ENCODE results near the gene TRMU. TPM values are rescaled to one million over a fixed set of nuclear protein-coding genes. Genes with fewer than 3 reads are reported as not detected.
A peak's percentile ranks its signal among the peaks of the same experiment; 100 is the strongest.

The TRMU gene
- 17.5 TPM for total RNA-seq

DNA sequence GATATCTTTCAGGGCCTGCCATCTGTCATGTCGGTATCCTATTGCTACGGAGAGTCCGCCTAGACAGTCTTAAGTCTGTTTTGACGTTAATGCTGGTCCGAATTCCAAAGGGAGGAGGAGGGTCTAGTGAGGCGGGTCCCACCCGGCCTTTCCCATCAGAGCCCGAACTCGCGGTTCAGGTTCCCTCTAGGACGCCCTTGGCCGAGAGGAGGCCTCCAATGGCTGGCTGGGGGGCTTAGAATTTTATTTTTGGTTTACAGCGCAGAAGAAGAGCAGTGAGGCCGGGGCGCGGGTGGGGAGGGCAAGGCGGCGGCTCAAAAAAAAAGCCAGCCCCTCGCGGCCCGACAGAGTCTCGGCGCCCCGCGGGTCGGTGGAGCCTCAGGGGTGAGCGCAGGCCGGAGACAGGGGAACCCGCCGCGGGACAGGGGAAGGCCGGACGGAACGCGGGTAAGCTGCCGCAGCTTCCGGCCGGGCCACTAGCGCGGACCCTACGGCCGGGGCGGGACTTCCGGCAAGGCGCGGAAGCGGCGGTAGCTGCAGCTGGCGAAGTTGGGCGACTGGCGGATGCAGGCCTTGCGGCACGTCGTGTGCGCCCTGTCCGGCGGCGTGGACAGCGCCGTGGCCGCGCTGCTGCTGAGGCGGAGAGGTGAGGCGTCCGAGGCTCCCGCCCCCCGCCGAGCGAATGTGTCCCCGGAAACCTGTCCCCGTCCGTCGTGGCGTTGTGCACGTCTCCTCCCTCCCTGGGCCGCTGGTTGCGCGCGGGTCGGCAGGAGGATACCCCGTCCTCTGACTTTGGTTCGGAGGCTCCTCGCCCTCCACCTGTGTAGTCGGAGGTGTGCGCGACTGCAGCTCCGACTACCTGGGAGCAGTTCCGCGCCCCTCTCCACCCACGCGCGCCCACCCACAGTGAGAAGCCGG is at the start of gene TRMU:
TSS of gene TRMU (plus strand) at position 514 of the 918 bp plus-strand sequence. CDS start at position 565, 51 bp downstream.
- DNase-seq (ENCODE audit: low spot score in 2 of 2) (peak; percentile 95), FAIRE-seq (no peak)

GRCh38 chr22:46286006-46286405 is 49.5 kb upstream of the TRMU start:
- DNase-seq (ENCODE audit: low spot score in 2 of 2) (no peak), FAIRE-seq (no peak)

DNA sequence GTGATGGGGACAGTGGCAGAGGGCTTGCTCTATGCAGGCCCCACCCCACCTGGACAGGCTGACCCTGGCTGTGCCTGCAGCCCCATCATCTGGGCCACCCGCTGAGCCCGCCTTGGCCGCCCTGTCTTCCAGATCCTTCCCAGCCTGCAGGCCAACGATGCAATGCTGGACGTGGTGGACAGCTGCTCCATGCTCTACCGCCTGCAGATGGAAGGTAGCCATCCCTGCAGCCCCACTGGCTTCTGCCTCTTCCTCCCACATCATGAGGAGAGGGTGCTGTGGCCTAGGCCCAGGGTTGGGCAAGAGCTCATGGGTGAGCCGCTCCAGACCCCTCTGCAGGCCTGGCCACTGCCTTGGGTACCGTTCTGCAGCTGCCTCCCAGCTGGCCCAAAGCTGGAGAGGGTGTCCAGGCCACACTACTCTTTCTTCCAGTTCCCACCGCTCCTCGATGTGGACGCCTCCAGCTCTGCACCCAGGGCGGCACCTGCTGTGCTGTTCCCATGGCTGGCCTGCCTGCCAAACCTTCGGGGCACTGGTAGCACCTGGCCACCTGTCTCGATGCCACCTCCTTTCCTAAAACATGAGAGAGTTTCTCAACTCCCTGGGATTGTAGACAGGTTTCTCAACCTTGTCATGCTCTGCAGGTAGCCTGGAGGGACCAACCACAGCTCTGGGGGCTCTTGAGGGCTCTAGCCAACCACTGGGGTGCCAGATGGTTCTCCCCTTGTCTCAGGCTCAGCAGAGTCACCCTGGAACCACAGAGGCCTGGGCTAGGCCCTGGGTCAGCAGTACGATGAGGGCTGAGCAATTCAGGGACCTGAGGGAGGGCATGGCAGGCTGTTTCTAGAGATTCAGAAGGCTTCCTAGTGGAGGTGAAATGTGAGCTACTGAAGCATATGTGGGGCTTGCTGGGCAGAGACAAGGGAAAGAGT is 48.3 kb upstream of the TRMU start:
- no peak for FAIRE-seq
- DNase-seq (ENCODE audit: low spot score in 2 of 2): no peak

DNA sequence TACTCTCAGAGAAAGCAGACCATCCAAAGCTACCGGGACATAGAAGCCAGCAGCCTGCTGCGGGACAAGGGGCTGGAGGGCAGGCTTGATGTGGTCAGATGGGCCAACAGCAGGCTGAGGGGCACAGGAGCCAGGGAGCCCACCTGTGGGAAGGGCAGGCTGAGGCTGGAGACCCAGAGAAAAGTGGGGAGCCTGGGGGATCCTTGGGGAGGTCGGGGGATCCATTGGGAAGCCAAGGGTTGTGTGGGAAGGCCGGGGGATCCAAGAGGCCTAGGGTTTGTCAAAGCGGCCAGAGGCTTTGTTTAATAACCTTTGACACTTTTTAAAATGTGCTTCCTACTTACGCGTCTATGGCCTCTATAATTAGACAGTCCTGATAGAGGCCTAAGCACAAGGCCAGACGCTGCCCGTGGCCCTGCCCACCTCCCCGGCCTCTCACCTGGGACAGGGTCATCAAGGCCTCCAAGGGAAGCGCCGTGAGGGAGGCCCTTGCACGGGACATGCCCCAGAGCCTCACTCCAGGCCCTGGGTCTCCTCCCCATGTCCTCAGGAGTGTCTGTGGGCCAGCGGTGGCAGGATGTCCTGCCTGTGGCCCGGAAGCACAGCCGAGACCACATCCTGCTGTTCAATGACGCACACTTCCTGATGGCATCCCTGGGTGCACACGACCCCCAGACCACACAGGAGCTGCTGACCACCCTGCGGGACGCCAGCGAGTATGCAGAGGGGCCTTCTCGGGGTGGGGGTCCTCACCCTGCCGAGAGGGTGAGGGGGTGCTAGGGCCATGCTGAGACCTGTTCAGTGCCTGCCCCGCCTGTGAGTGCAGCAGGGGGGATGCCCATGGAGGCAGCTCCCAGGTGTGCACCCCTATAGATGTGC is 47.4 kb upstream of the TRMU start:
- FAIRE-seq (no peak), DNase-seq (ENCODE audit: low spot score in 2 of 2) (peak in 1 of 2 donors; percentile 24)

GRCh38 chr22:46288846-46289243 is 46.7 kb upstream of the TRMU start:
- no peak for DNase-seq (ENCODE audit: low spot score in 2 of 2)
- no peak for FAIRE-seq

DNA sequence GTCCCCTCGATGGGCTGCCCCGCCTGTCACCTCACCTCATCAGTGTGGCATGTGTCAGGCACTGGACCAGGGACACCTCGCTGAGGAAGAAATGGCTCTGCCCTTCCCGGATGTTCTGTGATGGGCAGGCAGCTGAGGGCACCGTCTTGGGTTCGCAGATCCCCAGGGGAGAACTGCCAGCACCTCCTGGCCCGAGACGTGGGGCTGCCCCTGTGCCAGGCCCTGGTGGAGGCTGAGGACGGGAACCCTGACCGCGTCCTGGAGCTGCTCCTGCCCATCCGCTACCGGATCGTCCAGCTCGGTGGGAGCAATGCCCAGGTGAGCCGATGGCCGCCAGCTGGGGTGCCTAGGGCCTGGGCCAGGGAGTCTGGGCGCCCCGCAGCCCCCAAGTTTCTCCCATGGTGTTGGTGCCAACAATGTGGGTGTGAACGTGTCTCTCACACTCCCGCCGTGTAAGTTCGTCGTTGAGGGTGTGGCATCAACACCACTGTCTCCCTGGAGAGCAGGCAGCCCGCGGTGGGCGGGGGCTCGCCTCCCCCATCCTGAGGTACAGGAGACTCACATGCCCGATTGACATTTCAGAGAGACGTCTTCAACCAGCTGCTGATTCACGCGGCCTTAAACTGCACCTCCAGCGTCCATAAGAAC is 46.1 kb upstream of the TRMU start:
- no peak for DNase-seq (ENCODE audit: low spot score in 2 of 2)
- FAIRE-seq: no peak

GRCh38 chr22:46290121-46290842 is 45.2 kb upstream of the TRMU start:
- no peak for FAIRE-seq
- no peak for DNase-seq (ENCODE audit: low spot score in 2 of 2)

DNA sequence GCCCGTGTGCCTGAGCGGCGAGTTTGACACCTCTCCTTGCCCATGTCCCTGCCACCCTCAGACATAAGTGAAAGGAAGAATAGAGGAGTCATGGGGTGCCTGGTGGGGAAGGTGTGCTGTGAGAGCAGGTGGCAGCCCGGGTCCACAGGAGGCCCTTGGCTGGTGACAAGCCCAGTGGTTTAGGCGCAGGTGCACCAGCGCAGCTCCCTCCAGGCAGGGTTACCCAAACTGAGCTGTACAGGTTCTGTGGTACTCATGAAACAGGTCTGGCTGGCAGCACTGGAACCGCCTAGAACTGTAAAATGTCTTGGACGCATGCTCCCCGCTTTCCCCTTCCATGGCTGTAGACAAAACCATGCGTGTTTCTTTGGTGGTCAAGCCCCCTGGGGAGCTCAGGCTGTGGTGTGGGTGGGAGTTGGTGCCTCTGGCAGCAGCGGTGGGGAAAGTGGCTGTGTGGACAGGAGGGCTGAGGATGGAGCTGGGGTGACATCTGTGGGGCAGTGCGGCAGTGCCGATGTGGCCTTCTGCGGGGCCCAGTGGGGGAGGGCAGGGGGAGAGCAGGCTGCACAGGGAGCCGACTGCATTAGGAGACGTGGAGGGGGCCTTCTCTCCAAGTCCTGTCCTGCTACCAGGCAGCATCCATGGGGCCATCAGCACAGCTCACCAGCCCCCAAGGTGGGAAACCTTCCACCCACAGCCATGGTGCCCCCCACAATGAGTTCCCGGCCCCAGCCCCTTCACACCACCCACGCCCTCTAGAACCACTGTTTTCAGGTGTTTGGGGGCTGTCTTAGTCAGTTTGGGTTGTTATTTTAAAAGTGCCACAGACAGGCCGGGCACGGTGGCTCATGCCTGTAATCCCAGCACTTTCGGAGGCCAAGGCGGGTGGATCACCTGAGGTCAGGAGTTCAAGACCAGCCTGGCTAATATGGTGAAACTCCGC is 44.4 kb upstream of the TRMU start:
- FAIRE-seq (no peak), DNase-seq (ENCODE audit: low spot score in 2 of 2) (no peak)

DNA sequence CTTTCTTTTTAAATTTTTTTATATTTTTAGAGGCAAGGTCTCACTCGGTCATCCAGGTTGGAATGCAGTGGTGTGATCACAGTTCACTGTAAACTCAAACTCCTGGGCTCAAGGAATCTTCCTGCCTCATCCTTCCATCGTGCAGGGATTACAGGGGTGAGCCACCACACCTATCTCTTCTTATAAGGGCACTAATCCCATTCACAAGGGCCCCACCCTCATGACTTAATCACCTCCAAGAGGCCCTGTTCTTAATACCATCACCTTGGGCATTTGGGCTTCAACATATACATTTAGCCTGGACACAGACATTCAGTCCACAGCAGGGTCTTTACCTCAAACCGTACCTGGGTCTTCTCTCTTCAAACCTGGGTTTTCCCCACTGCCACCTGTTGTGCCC is 43.3 kb upstream of the TRMU start:
- FAIRE-seq: no peak
- DNase-seq (ENCODE audit: low spot score in 2 of 2): no peak

DNA sequence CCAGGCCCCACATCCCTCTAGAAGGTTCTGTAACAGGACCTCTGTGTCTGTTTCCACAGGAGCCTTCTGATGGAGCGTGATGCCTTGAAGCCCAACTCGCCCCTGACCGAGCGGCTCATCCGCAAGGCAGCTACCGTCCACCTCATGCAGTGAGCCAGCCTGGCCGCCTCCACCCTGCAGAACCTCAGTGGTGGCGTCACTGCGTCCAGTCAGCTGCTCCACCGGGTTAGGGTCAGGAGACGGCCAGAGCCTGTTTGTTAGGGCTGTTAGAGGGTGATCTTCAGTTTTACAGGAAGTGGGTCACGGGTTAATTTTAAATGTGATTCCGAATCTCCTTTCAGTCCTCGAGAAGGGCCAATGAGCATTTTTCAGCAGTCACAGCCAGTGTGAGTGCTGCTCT is 42.8 kb upstream of the TRMU start:
- no peak for FAIRE-seq
- no peak for DNase-seq (ENCODE audit: low spot score in 2 of 2)

DNA sequence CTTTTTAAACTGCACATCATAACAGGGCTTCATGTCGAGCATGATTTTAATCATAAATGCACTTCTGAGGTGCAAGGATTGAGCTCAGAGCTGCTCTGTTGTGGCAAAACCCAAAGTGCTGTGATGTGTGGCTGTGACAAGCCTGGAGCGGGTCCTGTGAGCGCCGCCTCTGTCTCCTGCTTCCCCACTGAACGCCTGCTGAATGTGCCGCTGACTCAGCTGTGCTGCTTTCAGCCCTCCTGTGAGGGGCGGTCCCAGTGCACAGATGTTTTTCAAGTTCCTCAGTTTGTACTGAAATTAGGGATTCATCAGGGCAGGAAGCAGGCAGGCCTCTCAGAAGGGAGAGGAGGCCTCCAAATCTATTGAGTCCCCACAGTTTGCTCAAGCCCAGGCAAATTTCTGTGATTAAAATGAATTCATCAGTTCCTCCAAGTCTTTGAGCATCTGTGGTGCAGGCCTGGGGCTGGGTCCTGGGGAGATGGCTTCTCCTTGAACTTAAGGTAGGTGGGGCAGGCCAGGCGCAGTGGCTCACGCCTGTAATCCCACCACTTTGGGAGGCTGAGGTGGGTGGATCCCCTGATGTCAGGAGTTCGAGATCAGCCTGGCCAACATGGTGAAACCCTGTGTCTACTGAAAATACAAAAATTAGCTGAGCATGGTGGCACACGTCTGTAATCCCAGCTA is 41.8 kb upstream of the TRMU start:
- DNase-seq (ENCODE audit: low spot score in 2 of 2): peak; percentile 57 to 64
- FAIRE-seq: no peak

DNA sequence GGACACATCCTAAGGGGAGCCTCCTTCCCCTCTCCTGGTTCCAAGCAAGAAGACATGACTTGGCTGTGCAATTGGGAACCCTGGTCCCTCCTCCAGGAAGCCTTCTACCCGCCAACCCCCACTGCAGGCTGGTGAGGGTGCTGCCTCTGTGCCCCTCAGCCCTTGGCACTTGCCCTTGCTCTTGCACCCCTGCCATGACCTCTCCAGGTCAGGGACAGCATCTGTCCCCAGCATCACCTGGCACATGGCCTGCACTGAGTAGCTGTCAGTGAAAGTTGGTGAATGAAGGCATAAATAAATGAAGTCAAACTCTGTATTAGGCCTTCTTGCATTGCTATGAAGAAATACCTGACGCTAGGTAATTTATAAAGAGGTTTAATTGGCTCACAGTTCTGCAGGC is 40.7 kb upstream of the TRMU start:
- DNase-seq (ENCODE audit: low spot score in 2 of 2): no peak
- no peak for FAIRE-seq

GRCh38 chr22:46295277-46295971 is 40.1 kb upstream of the TRMU start:
- DNase-seq (ENCODE audit: low spot score in 2 of 2) (no peak), FAIRE-seq (no peak)

GRCh38 chr22:46296257-46297150 is 39.0 kb upstream of the TRMU start, which contains the start of gene GTSE1:
TSS of gene GTSE1 (plus strand) at chr22:46296870. CDS start at chr22:46297401, 531 bp downstream.
- FAIRE-seq: peak; percentile 54
- peak; percentile 97 to 99 for DNase-seq (ENCODE audit: low spot score in 2 of 2)

GRCh38 chr22:46297151-46297812 is 38.2 kb upstream of the TRMU start:
- FAIRE-seq: no peak
- DNase-seq (ENCODE audit: low spot score in 2 of 2): no peak

All from frontal cortex (tissue), 4 donors.